ENCODE measurements around the gene FNDC3B. TPM values are rescaled to one million over a fixed set of nuclear protein-coding genes. Genes with fewer than 3 reads are reported as not detected.
A peak's percentile ranks its signal among the peaks of the same experiment; 100 is the strongest.

The FNDC3B gene
- total RNA-seq, 2 donors from 2014 or later = 80.6 to 107 TPM

DNA sequence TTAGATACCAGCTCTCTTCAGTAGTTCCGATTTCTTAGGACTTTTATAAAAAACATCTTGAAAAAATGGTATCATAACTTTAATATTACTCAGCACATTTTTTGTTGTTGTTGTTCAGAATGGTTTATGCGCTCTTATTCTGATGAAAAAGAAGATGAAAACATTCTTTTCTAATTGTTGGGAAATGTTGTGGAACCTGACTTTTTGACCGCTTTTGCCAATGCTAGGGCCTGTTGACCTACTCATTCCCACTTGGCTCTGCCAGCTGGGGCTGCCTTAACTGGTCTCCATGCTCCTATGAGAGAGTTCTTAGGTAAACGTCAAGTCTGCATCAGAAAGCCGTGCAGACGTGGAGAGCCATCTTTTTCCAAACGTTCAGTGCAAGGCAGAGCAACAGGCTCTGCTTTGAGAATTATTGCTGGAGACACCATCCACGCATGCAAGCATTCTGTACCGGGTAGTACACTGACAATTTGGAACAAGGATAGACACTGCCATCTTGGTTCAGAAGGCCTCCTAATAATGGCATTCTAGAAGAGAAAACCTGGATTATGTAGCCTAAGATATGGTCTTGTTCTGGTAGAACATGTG, 232.1 kb downstream of the FNDC3B start:
- H3K27me3 Mint-ChIP-seq (ENCODE audit: insufficient read depth) = no peaks in the 10 kb centered on the region

DNA sequence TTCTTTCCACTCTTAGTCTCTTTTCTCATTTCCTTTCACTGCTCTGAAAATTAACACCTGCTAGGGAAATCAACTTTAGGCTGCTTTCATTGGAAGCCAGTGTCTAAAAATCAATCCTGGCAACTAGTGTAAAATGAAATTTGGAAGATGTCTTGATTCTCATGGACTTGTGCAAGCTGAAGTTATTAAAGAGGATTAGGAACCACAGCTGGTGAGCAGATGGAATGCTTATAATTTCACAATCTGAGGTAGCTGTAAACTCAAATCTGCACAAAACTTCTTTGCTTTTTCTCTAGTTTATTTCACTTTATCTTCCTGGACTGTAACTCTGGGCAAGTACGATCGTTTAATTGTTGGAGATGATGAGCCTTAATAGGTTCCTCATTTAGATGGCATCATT, 233.3 kb downstream of the FNDC3B start:
- Histone ChIP-seq H3K27me3 (ENCODE audit: control insufficient read depth, insufficient read depth, low read length, poor library complexity, severe bottlenecking) (no peaks in the 10 kb centered on the region), H3K9me3 (ENCODE audit: control insufficient read depth, low read length) (no peaks in the 10 kb centered on the region), H3K27ac (ENCODE audit: low read depth, low read length) (no peak overlapping the region), H3K4me3 (ENCODE audit: low read length) (no peak overlapping the region), H3K4me1 (ENCODE audit: control insufficient read depth, insufficient read depth, low read length) (no peaks in the 10 kb centered on the region), H3K9ac (ENCODE audit: extremely low read depth, low read length, poor library complexity, severe bottlenecking) (no peak overlapping the region), H3K36me3 (ENCODE audit: control insufficient read depth, insufficient read depth, low read length) (peaks cover 91% of the 10 kb centered on the region)
- DNase-seq = no peak
- H3K36me3 Mint-ChIP-seq (ENCODE audit: low read depth) = peaks cover 55% of the 10 kb centered on the region
- H3K9me3 Mint-ChIP-seq = no peaks in the 10 kb centered on the region
- H3K4me1 Mint-ChIP-seq = peaks cover 3% of the 10 kb centered on the region
- TF ChIP-seq, protein P1, sequence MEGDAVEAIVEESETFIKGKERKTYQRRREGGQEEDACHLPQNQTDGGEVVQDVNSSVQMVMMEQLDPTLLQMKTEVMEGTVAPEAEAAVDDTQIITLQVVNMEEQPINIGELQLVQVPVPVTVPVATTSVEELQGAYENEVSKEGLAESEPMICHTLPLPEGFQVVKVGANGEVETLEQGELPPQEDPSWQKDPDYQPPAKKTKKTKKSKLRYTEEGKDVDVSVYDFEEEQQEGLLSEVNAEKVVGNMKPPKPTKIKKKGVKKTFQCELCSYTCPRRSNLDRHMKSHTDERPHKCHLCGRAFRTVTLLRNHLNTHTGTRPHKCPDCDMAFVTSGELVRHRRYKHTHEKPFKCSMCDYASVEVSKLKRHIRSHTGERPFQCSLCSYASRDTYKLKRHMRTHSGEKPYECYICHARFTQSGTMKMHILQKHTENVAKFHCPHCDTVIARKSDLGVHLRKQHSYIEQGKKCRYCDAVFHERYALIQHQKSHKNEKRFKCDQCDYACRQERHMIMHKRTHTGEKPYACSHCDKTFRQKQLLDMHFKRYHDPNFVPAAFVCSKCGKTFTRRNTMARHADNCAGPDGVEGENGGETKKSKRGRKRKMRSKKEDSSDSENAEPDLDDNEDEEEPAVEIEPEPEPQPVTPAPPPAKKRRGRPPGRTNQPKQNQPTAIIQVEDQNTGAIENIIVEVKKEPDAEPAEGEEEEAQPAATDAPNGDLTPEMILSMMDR (conservative IDR thresholded peaks at IDR 0.05) = no peak
- 100% methylated on average over 1 to 2 of the region's 2 CpGs for WGBS, 2 experiments (ENCODE audit: insufficient coverage in 1 of 2, insufficient read length in 1 of 2)
- H3K27me3 Mint-ChIP-seq (ENCODE audit: insufficient read depth) = no peaks in the 10 kb centered on the region
- no peak overlapping the region for H3K4me3 Mint-ChIP-seq
- H3K27ac Mint-ChIP-seq = peak overlapping the region; percentile 48

More for the DNA sequence above, 232.1 kb downstream of the FNDC3B start:
- Mint-ChIP-seq H3K4me1 (peaks cover 3% of the 10 kb centered on the region), H3K27ac (no peak overlapping the region), H3K4me3 (no peak overlapping the region), H3K9me3 (no peaks in the 10 kb centered on the region), H3K36me3 (ENCODE audit: low read depth) (peaks cover 55% of the 10 kb centered on the region)
- H3K36me3 ChIP-seq (ENCODE audit: control insufficient read depth, insufficient read depth, low read length) = peaks cover 89% of the 10 kb centered on the region
- H3K4me1 ChIP-seq (ENCODE audit: control insufficient read depth, insufficient read depth, low read length) = no peaks in the 10 kb centered on the region
- TF ChIP-seq, protein P1 (conservative IDR thresholded peaks at IDR 0.05) = no peak
- H3K9ac ChIP-seq (ENCODE audit: extremely low read depth, low read length, poor library complexity, severe bottlenecking) = no peak overlapping the region
- no peak overlapping the region for H3K27ac ChIP-seq (ENCODE audit: low read depth, low read length)
- DNase-seq = no peak
- H3K9me3 ChIP-seq (ENCODE audit: control insufficient read depth, low read length) = no peaks in the 10 kb centered on the region
- H3K27me3 ChIP-seq (ENCODE audit: control insufficient read depth, insufficient read depth, low read length, poor library complexity, severe bottlenecking) = no peaks in the 10 kb centered on the region
- no peak overlapping the region for H3K4me3 ChIP-seq (ENCODE audit: low read length)
- WGBS, 2 experiments (ENCODE audit: insufficient coverage in 1 of 2, insufficient read length in 1 of 2) = 95 to 96% methylated on average over 7 to 8 of the region's 9 CpGs

DNA sequence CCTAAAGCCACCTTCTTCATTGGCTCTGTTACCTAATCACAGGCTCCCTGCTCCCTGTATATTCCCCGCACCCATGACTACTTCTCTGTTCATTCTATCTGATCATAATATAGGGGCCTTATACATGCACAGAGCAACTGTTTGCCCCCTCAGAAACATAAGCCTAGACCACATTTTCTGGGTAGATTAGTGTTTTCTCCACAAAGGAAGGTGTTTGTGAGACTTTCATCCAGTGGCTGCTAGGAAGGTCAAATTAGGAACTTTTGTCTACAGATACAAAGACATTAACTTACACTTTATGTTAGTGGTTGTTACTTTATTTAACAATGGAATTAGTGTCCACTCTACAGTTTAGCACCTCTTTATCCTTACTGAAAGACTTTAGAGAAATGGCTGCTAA, 234.0 kb downstream of the FNDC3B start:
- Mint-ChIP-seq H3K9me3 (no peaks in the 10 kb centered on the region), H3K27ac (no peak overlapping the region), H3K27me3 (ENCODE audit: insufficient read depth) (no peaks in the 10 kb centered on the region), H3K4me3 (no peak overlapping the region), H3K4me1 (peaks cover 3% of the 10 kb centered on the region), H3K36me3 (ENCODE audit: low read depth) (peaks cover 54% of the 10 kb centered on the region)
- TF ChIP-seq, protein P1 (conservative IDR thresholded peaks at IDR 0.05) = no peak
- peaks cover 91% of the 10 kb centered on the region for H3K36me3 ChIP-seq (ENCODE audit: control insufficient read depth, insufficient read depth, low read length)
- H3K9ac ChIP-seq (ENCODE audit: extremely low read depth, low read length, poor library complexity, severe bottlenecking) = no peak overlapping the region
- no peak overlapping the region for H3K27ac ChIP-seq (ENCODE audit: low read depth, low read length)
- H3K27me3 ChIP-seq (ENCODE audit: control insufficient read depth, insufficient read depth, low read length, poor library complexity, severe bottlenecking) = no peaks in the 10 kb centered on the region
- WGBS, 2 experiments (ENCODE audit: insufficient coverage in 1 of 2, insufficient read length in 1 of 2) = 100% methylated on average over 1 of the region's 1 CpG
- no peak for DNase-seq
- H3K9me3 ChIP-seq (ENCODE audit: control insufficient read depth, low read length) = no peaks in the 10 kb centered on the region
- H3K4me3 ChIP-seq (ENCODE audit: low read length) = no peak overlapping the region
- H3K4me1 ChIP-seq (ENCODE audit: control insufficient read depth, insufficient read depth, low read length) = no peaks in the 10 kb centered on the region

All from endodermal cell (in vitro differentiated cells).